DND-41 (cell line): ENCODE measurements around the gene CFAP141.
A peak's percentile ranks its signal among the peaks of the same experiment; 100 is the strongest.

Experiments used
- ATAC-seq: fragments of 200-7000 bp; cut with Tn5 transposase; 3 replicates; pipeline ENCODE4 v1.9.1; 2021; ENCODE audit warnings: low read depth; ENCODE audit not compliant: insufficient read depth
- DNase-seq: peaks from one replicate; pipeline ENCODE4 v3.0.0-alpha.2; 2020
- H2AFZ ChIP-seq: 2 replicates; pipeline ENCODE4 v1.6.0; 2012; ENCODE audit warnings: low read depth, low read length
- H3K27ac ChIP-seq: 2 replicates; pipeline ENCODE4 v1.5.1; 2012; ENCODE audit warnings: low read length, inconsistent platforms
- H3K27me3 ChIP-seq: fragments of 200-600 bp; sonication (generic); 2 replicates; pipeline ENCODE4 v1.6.0; 2012; ENCODE audit warnings: low read length, mild to moderate bottlenecking, inconsistent platforms; ENCODE audit not compliant: insufficient read depth, poor library complexity
- H3K36me3 ChIP-seq: 2 replicates; pipeline ENCODE4 v1.5.1; 2012; ENCODE audit warnings: low read length, inconsistent platforms; ENCODE audit not compliant: insufficient read depth
- H3K4me1 ChIP-seq: 2 replicates; pipeline ENCODE4 v1.5.1; 2012; ENCODE audit warnings: mild to moderate bottlenecking, low read length; ENCODE audit not compliant: insufficient read depth
- H3K4me2 ChIP-seq: 2 replicates; pipeline ENCODE4 v1.6.0; 2012; ENCODE audit warnings: mild to moderate bottlenecking, moderate library complexity, low read length, inconsistent platforms; ENCODE audit not compliant: insufficient read depth
- H3K4me3 ChIP-seq, 2 experiments: fragments of 200-600 bp in 1 of 2; shearing (Covaris generic) in 1 of 2; 2 replicates each; pipeline ENCODE4 v1.5.1; 2012 to 2016; ENCODE audit warnings: inconsistent platforms in 2 of 2, low read length in 2 of 2, mild to moderate bottlenecking in 2 of 2, low read depth in 1 of 2, moderate library complexity in 1 of 2
- H3K79me2 ChIP-seq: 2 replicates; pipeline ENCODE4 v1.6.0; 2012; ENCODE audit warnings: low read length, inconsistent platforms; ENCODE audit not compliant: insufficient read depth
- H3K9ac ChIP-seq: 2 replicates; pipeline ENCODE4 v1.6.0; 2012; ENCODE audit warnings: low read depth, mild to moderate bottlenecking, inconsistent platforms, low read length, moderate library complexity
- H3K9me3 ChIP-seq: 2 replicates; pipeline ENCODE4 v1.5.1; 2012; ENCODE audit warnings: low read length, moderate library complexity, mild to moderate bottlenecking, inconsistent platforms; ENCODE audit not compliant: insufficient read depth, severe bottlenecking
- H4K20me1 ChIP-seq: 2 replicates; pipeline ENCODE4 v1.6.0; 2012; ENCODE audit warnings: low read length; ENCODE audit not compliant: insufficient read depth
- EZH2 ChIP-seq: IDR thresholded peaks from 3 replicates; pipeline ENCODE4 v1.6.1; 2012; ENCODE audit warnings: borderline replicate concordance, low read depth, mild to moderate bottlenecking, moderate library complexity, low read length, inconsistent platforms; ENCODE audit not compliant: severe bottlenecking
- TF ChIP-seq, protein P1 (sequence below): IDR thresholded peaks from 2 replicates; pipeline ENCODE4 v1.5.1; 2012; ENCODE audit warnings: borderline replicate concordance, low read length, moderate library complexity, mild to moderate bottlenecking; ENCODE audit not compliant: poor library complexity, severe bottlenecking; ENCODE audit errors: extremely low read depth

The CFAP141 gene

DNA sequence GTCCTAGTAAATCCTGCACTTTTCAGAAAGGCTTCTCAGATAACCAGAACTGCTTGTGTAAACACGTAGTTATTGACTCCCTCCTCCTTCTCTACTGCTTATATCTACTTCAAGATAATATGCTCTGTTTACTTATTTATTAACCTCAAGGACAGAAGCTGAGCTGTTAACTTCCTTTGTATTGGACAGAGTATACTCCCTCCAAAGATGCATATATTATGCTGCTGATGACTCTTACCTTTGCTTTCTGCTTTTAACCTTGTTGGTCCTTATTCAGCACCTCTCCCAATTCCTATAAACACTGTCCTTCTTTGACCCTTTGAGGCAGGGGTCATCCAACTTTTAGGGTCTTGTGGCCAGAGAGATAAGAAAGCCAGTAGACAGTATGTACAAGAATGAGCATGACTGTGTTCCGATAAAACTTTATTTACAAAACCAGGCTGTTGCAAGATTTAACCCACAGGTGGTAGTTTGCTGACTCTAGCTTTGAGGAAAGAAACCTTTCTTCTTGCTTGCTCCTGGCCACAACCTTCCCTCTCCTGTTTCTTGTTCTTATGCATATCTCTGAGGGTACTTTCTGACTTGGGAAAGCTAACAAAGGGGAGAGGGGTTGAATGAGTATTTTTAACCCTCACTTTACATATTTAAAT is 19.2 kb downstream of the CFAP141 start:
- no peak for TF ChIP-seq EZH2
- TF ChIP-seq, protein P1, sequence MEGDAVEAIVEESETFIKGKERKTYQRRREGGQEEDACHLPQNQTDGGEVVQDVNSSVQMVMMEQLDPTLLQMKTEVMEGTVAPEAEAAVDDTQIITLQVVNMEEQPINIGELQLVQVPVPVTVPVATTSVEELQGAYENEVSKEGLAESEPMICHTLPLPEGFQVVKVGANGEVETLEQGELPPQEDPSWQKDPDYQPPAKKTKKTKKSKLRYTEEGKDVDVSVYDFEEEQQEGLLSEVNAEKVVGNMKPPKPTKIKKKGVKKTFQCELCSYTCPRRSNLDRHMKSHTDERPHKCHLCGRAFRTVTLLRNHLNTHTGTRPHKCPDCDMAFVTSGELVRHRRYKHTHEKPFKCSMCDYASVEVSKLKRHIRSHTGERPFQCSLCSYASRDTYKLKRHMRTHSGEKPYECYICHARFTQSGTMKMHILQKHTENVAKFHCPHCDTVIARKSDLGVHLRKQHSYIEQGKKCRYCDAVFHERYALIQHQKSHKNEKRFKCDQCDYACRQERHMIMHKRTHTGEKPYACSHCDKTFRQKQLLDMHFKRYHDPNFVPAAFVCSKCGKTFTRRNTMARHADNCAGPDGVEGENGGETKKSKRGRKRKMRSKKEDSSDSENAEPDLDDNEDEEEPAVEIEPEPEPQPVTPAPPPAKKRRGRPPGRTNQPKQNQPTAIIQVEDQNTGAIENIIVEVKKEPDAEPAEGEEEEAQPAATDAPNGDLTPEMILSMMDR = no peak
- H3K4me3 ChIP-seq = no peak overlapping the region
- H3K9ac ChIP-seq = no peak overlapping the region
- H3K36me3 ChIP-seq = no peaks in the 10 kb centered on the region
- peaks cover 13% of the 10 kb centered on the region for H3K79me2 ChIP-seq
- DNase-seq (no peak), ATAC-seq (no peak)
- H3K4me2 ChIP-seq = no peak overlapping the region
- peaks cover 17% of the 10 kb centered on the region for H3K27me3 ChIP-seq
- H3K27ac ChIP-seq = no peak overlapping the region
- no peaks in the 10 kb centered on the region for H3K9me3 ChIP-seq
- peaks cover 4% of the 10 kb centered on the region for H4K20me1 ChIP-seq
- no peak overlapping the region for H2AFZ ChIP-seq
- H3K4me1 ChIP-seq = peaks cover 11% of the 10 kb centered on the region

DNA sequence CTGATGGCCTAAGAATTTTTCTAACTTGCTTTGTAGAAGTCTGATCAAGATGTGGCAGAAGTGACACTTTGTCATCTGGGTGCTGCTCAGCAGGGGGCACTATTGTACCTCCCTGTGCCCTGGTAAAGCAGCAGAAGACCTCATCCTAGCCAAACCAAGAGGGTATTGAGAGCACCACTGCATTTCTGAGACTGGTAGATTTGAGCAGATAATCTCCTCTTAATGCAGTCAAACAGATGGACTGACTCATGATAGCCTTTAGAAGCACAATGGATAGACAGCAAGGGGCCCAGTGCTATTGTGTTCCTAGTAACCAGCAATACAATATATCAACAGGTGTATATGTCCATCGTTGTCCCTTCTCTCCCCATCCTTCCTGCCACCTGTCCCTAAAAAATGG is 20.0 kb downstream of the CFAP141 start:
- Histone ChIP-seq H4K20me1 (peaks cover 11% of the 10 kb centered on the region), H3K79me2 (peaks cover 21% of the 10 kb centered on the region), H3K4me2 (no peak overlapping the region), H3K4me1 (peaks cover 19% of the 10 kb centered on the region), H3K27ac (no peak overlapping the region), H3K9me3 (no peaks in the 10 kb centered on the region), H3K27me3 (peaks cover 9% of the 10 kb centered on the region), H3K9ac (no peak overlapping the region), H3K4me3 (no peak overlapping the region), H2AFZ (no peak overlapping the region; the same call in 1 of the 2 replicates), H3K36me3 (peaks cover 3% of the 10 kb centered on the region; the same call in 1 of the 2 replicates)
- TF ChIP-seq EZH2 = no peak
- TF ChIP-seq, protein P1 = peak; percentile 73
- DNase-seq (peak; percentile 63), ATAC-seq (no peak)

DNA sequence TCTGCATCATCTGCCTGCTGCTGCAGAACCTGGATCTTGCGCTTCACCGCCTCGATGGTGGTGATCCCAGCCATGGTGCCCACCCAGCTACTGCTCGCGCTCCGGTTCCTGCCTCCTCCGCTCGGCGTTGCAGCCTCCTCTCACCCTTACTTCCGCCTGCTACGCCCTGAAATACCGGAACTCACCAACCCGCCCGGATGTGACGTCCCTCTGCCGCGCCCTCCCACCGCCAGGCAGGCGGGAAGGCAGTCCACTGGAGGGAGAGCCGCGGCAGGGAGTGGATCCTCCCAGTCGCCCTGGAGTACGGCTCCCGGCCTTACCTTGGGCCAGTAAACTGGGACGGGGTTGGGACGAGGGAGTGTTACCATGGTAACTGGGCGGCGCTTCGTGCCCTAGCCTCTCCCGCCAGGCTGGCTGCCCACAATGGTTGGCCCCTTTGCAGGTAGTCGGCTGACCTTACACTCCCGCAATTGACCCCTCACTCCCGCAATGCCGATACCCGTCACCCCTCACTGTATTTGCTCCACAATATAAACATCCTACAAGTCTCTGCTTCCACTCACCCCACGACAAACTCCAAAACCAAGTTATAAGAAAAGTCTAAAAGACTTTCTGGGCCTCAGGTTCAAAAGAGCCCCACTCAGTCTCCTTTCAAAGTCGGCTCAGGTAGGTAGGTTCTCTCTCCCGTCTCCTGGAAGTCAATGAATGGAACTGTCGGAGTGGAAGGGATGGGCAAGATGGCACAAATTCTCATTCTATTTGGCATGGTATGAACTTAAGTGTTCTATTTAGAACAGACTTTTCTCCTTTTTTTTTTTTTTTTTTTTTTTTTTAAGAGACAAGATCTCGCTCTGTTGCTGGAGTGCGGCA is 22.9 kb downstream of the CFAP141 start:
- peak; percentile 82 for ATAC-seq
- H3K4me3 ChIP-seq = peak overlapping the region; percentile 59 to 86
- TF ChIP-seq EZH2 = no peak
- TF ChIP-seq, protein P1 = no peak

More for the DNA sequence above, 22.9 kb downstream of the CFAP141 start:
- H3K36me3 ChIP-seq = peaks cover 29% of the 10 kb centered on the region
- H4K20me1 ChIP-seq = peaks cover 39% of the 10 kb centered on the region
- peak overlapping the region; percentile 87 for H3K27ac ChIP-seq
- H3K9ac ChIP-seq = peak overlapping the region; percentile 78
- peak overlapping the region; percentile 93 for H2AFZ ChIP-seq
- H3K27me3 ChIP-seq = no peaks in the 10 kb centered on the region
- peaks cover 48% of the 10 kb centered on the region for H3K4me1 ChIP-seq
- no peaks in the 10 kb centered on the region for H3K9me3 ChIP-seq
- H3K4me2 ChIP-seq = peak overlapping the region; percentile 92
- H3K79me2 ChIP-seq = peaks cover 50% of the 10 kb centered on the region
- peak; percentile 97 for DNase-seq
